Myocyte (in vitro differentiated cells): ENCODE data around the gene ARID3B. TPM values are rescaled to one million over a fixed set of nuclear protein-coding genes. Genes with fewer than 3 reads are reported as not detected.

ENCODE experiments used
- DNase-seq: peaks from one replicate; pipeline ENCODE4 v3.0.0-alpha.2; 2012; ENCODE audit warnings: low read depth
- total RNA-seq: library from RNA; depleted of rRNA; stranded (reverse); fragments of >200 nt; gene quantifications from 2 replicates; pipeline ENCODE4 v1.2.3, GENCODE V29; 2014

ARID3B gene
- total RNA-seq, 1 donor from 2014 or later: 0.88 TPM

GRCh38 chr15:74633781-74634180, 92.8 kb downstream of the ARID3B start:
- no peak for DNase-seq

- peak; percentile 65 for DNase-seq
These were observed 94.2 kb downstream of the ARID3B start for GRCh38 chr15:74635228-74635627.

DNA sequence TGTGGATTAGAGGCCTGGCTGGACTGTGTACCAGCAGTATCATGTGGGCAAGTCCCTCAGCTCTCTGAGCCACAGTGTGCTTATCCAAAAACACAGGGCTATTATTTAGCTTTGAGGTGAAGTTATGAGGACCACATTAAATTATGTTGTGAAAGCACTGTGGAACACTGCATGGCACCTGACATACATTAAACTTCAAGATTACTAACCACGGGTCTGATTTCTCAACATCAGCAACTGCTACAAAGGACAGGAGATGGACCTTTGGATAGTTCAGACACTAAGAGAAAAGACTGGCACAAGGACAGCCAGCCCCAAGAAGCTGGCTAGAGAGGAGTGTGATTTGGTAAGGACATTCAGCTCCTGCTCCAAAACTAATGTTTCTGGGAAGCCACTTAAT, 96.0 kb downstream of the ARID3B start:
- DNase-seq: no peak

GRCh38 chr15:74641151-74641550, 100.1 kb downstream of the ARID3B start:
- no peak for DNase-seq

GRCh38 chr15:74642348-74642733, 101.3 kb downstream of the ARID3B start:
- DNase-seq: no peak

DNA sequence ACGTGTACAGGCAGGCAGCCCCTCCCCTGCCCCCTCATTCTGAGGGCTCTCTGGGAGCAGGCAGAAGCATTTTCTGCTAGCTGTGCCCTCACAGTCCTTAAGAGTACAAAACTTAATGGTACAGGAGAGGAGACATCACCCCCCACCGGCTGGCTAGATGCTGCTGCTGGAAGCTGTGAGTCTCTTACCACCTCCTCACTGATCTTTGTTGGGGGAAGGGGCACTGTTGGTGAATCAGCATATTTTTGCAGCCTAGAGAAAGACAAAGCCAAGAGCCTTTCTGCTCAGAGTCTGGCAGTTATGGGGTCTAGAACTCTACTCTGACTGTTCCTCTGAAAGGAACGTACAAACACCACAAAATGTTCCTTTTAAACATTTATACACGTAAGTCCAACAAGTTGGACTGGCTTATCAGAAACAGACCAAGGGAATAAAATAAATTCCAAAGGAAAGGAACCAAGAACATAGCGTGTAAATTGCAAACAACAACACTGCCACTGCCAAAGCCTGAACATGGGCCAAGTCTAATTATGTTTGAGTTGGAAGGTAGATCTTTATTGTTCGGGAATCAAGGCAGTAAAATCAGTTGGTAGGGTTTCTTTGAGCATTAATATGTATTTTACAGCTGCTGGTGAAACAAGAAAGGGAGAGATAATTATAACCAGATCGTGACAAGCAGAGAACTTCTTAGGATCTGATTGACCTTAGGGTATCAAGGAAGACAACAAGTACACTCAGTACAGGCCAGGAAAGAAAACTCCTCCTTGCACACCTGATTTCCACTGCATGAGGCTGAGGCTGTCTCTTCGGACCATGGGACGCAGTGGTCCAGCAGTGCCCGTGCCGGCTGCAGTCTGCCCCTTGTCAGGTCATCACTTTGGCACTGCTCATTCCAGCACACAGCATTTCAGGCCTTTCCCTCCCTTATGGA, 102.0 kb downstream of the ARID3B start:
- no peak for DNase-seq

DNA sequence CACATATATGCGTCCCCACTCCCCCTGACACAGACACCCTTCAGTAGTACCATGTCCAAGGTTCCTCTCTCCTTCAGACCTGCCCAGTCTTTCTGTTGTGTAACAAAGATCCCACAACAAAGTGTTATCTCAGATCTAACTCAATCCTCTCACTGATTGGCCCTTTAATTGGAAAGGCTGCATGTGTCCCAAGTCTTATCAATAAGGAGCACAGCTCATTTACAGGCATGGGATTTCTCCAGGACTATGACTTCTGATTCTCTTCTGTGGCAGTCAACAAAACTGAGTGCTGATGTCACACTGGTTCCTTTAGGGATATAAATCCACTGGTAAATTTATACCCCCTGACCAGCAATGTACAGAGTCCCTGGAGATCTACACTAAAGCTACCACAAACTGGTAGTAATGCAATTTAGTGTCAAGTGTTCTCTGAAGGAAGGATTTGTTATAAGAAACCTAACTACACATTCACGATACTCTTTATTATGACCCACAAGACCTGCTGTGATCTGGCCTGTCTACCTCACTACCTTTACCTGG, 102.7 kb downstream of the ARID3B start:
- no peak for DNase-seq

DNA sequence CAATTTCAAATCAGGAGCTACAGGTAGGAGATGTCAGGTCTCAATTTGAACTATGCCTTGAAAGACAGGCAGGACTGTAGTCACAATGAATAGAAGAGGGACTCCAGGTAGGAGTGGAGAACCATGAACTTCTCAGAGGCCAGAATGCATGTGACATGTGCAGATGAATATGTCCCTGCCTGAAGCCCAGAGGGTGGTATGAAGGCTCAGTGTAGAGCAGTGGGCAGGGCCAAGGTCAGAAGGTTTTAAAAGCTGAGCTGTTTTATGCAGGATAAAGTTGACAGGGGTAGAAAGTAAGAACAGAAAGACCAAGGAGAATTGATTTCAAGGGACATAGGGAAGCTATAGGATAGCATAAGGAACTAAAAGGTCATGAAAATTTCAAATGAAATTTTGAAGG, 105.5 kb downstream of the ARID3B start:
- no peak for DNase-seq

Other genes starting within 250 kb of the ARID3B start
- not detected in 2 replicates for gene CYP11A1, start 173.6 kb upstream of the ARID3B start, total RNA-seq
- 9.5 and 11.4 TPM in 2 replicates for gene SEMA7A, start 107.3 kb upstream of the ARID3B start, total RNA-seq
- 44.4 and 63.2 TPM in 2 replicates for gene UBL7, start 80.1 kb upstream of the ARID3B start, total RNA-seq
- gene CLK3, start 74.6 kb downstream of the ARID3B start, total RNA-seq: 74.0 and 76.0 TPM in 2 replicates
- 8.5 and 9.5 TPM in 2 replicates for gene EDC3, start 154.8 kb downstream of the ARID3B start, total RNA-seq
- not detected in 2 replicates for gene CYP1A1, start 184.3 kb downstream of the ARID3B start, total RNA-seq
- not detected in 2 replicates for gene CYP1A2, start 207.6 kb downstream of the ARID3B start, total RNA-seq
- 20.1 and 21.0 TPM in 2 replicates for gene CSK, start 240.9 kb downstream of the ARID3B start, total RNA-seq